ENCODE results near the gene RANBP1. TPM values are rescaled to one million over a fixed set of nuclear protein-coding genes. Genes with fewer than 3 reads are reported as not detected.

The RANBP1 gene
- total and polyA plus RNA-seq, 2 donors (not counting 1 experiment from before 2014, with no cell fraction given): 67.0 to 77.6 TPM

- ChIA-PET CTCF (interaction anchor here (0.7 to 2.1 kb wide), 3 partner anchors 10 to 160 kb away, joined by 3 to 10 read pairs (median 5); no protein-coding TSS in a partner anchor), POLR2A (interaction anchor here (1.0 kb wide), 1 partner anchor 14 kb away, joined by 3 read pairs; the partner anchor contains the start of gene TRMT2A)
- ATAC-seq (ENCODE audit: low read depth) (peak; percentile 85), DNase-seq (peak; percentile 86)
- 5% methylated on average over 69 of the region's 70 CpGs for WGBS (ENCODE audit: insufficient coverage)
- peaks cover 0 to 7% of the 10 kb centered on the region in 2 experiments for H3K36me3 ChIP-seq (replicated peaks in 1 of 2; ENCODE audit: control extremely low read depth in 1 of 2, control insufficient read depth in 1 of 2, extremely low read depth in 1 of 2, insufficient read depth in 2 of 2, low read length in 1 of 2)
- peak overlapping the region; percentile 54 to 79 for H3K27ac ChIP-seq (ENCODE audit: low read length in 2 of 2)
- no peaks in the 10 kb centered on the region for H3K9me3 Mint-ChIP-seq (ENCODE audit: insufficient read depth)
- peak overlapping the region; percentile 71 for H3K9ac ChIP-seq (ENCODE audit: low read length)
- no peaks in the 10 kb centered on the region for H3K27me3 Mint-ChIP-seq
- no peaks in the 10 kb centered on the region for H3K27me3 ChIP-seq (replicated peaks in 1 of 4; ENCODE audit: control extremely low read depth in 1 of 4, control insufficient read depth in 3 of 4, insufficient read depth in 4 of 4, low read length in 3 of 4)
- H3K4me1 ChIP-seq (ENCODE audit: control insufficient read depth in 2 of 2, insufficient read depth in 2 of 2, low read length in 2 of 2): peaks cover 14 to 37% of the 10 kb centered on the region in 2 donors
- peak overlapping the region; percentile 79 for H2AFZ ChIP-seq (ENCODE audit: insufficient read depth, low read depth, low read length, poor library complexity, severe bottlenecking)
- no peak for TF ChIP-seq CTCF (IDR thresholded peaks at IDR 0.05)
- TF ChIP-seq EZH2 (IDR thresholded peaks at IDR 0.05; ENCODE audit: borderline replicate concordance, insufficient read depth, low read depth, low read length, poor library complexity, severe bottlenecking): no peak
- peak overlapping the region; percentile 80 for H3K27ac Mint-ChIP-seq
- peaks cover 38% of the 10 kb centered on the region for H4K20me1 ChIP-seq (ENCODE audit: control insufficient read depth, insufficient read depth, low read length, poor library complexity, severe bottlenecking)
- intact Hi-C loops (cut with micrococcal nuclease): loop anchor here (1.0 to 5.0 kb wide), 6 partner anchors 14 to 376 kb away; partner anchors contain the start of genes DGCR8, MED15 and TRMT2A
- H3K79me2 ChIP-seq (ENCODE audit: control insufficient read depth, insufficient read depth, low read length): peaks cover 33% of the 10 kb centered on the region
- H3K4me3 Mint-ChIP-seq: peak overlapping the region; percentile 70
- peak overlapping the region; percentile 82 for H3K4me2 ChIP-seq (replicated peaks; ENCODE audit: low read depth, low read length, poor library complexity, severe bottlenecking)
- H3K4me1 Mint-ChIP-seq: peaks cover 24% of the 10 kb centered on the region
- no peaks in the 10 kb centered on the region for H3K9me3 ChIP-seq (ENCODE audit: control extremely low read depth in 1 of 3, control insufficient read depth in 2 of 3, insufficient read depth in 1 of 3, low read length in 2 of 3)
- peak overlapping the region; percentile 6 to 97 (median 87) for H3K4me3 ChIP-seq (ENCODE audit: control extremely low read depth in 1 of 5, extremely low read depth in 1 of 5, insufficient read depth in 1 of 5, low read depth in 2 of 5, low read length in 4 of 5)
Measured at GRCh38 chr22:20130731-20131596, 15.1 kb downstream of the RANBP1 start.

- TF ChIP-seq CTCF (IDR thresholded peaks at IDR 0.05) (no peak), EZH2 (IDR thresholded peaks at IDR 0.05; ENCODE audit: borderline replicate concordance, insufficient read depth, low read depth, low read length, poor library complexity, severe bottlenecking) (no peak)
- H4K20me1 ChIP-seq (ENCODE audit: control insufficient read depth, insufficient read depth, low read length, poor library complexity, severe bottlenecking): peaks cover 43% of the 10 kb centered on the region
- Mint-ChIP-seq H3K4me1 (peaks cover 28% of the 10 kb centered on the region), H3K27me3 (no peaks in the 10 kb centered on the region), H3K9me3 (ENCODE audit: insufficient read depth) (no peaks in the 10 kb centered on the region), H3K4me3 (peak within 1 kb of the TSS; percentile 74), H3K27ac (peak within 1 kb of the TSS; percentile 80)
- peak within 1 kb of the TSS; percentile 79 for H2AFZ ChIP-seq (ENCODE audit: insufficient read depth, low read depth, low read length, poor library complexity, severe bottlenecking)
- ChIA-PET POLR2A (interaction anchor here (1.0 kb wide), 1 partner anchor 14 kb away, joined by 3 read pairs; the partner anchor contains the start of gene TRMT2A), CTCF (no interaction called here)
- WGBS (ENCODE audit: insufficient coverage): under 1% methylated on average over 37 of the region's 43 CpGs
- intact Hi-C loops (cut with micrococcal nuclease): loop anchor here (1.0 to 5.0 kb wide), 6 partner anchors 14 to 376 kb away; partner anchors contain the start of genes DGCR8, MED15 and TRMT2A
- no peaks in the 10 kb centered on the region for H3K27me3 ChIP-seq (replicated peaks in 1 of 4; ENCODE audit: control extremely low read depth in 1 of 4, control insufficient read depth in 3 of 4, insufficient read depth in 4 of 4, low read length in 3 of 4)
- peaks cover 14 to 42% of the 10 kb centered on the region in 2 donors for H3K4me1 ChIP-seq (ENCODE audit: control insufficient read depth in 2 of 2, insufficient read depth in 2 of 2, low read length in 2 of 2)
- peak; percentile 63 for ATAC-seq (ENCODE audit: low read depth)
- no peaks in the 10 kb centered on the region for H3K9me3 ChIP-seq (ENCODE audit: control extremely low read depth in 1 of 3, control insufficient read depth in 2 of 3, insufficient read depth in 1 of 3, low read length in 2 of 3)
- H3K4me3 ChIP-seq (ENCODE audit: control extremely low read depth in 1 of 5, extremely low read depth in 1 of 5, insufficient read depth in 1 of 5, low read depth in 2 of 5, low read length in 4 of 5): peak within 1 kb of the TSS; percentile 6 to 97 (median 87)
- peak within 1 kb of the TSS; percentile 96 for H3K4me2 ChIP-seq (replicated peaks; ENCODE audit: low read depth, low read length, poor library complexity, severe bottlenecking)
- peak within 1 kb of the TSS; percentile 75 for H3K9ac ChIP-seq (ENCODE audit: low read length)
- peak; percentile 72 for DNase-seq
- peaks cover 0 to 2% of the 10 kb centered on the region in 2 experiments for H3K36me3 ChIP-seq (replicated peaks in 1 of 2; ENCODE audit: control extremely low read depth in 1 of 2, control insufficient read depth in 1 of 2, extremely low read depth in 1 of 2, insufficient read depth in 2 of 2, low read length in 1 of 2)
- peaks cover 37% of the 10 kb centered on the region for H3K79me2 ChIP-seq (ENCODE audit: control insufficient read depth, insufficient read depth, low read length)
- H3K27ac ChIP-seq (ENCODE audit: low read length in 2 of 2): peak within 1 kb of the TSS; percentile 54 to 79
Measured at GRCh38 chr22:20131597-20131858, 15.6 kb downstream of the RANBP1 start, which contains the start of gene ZDHHC8. Gene ZDHHC8, plus strand, starts transcription at chr22:20131804. Its CDS starts 144 bp downstream, at chr22:20131948.
